ENCODE results near the gene DHRSX.

DNA sequence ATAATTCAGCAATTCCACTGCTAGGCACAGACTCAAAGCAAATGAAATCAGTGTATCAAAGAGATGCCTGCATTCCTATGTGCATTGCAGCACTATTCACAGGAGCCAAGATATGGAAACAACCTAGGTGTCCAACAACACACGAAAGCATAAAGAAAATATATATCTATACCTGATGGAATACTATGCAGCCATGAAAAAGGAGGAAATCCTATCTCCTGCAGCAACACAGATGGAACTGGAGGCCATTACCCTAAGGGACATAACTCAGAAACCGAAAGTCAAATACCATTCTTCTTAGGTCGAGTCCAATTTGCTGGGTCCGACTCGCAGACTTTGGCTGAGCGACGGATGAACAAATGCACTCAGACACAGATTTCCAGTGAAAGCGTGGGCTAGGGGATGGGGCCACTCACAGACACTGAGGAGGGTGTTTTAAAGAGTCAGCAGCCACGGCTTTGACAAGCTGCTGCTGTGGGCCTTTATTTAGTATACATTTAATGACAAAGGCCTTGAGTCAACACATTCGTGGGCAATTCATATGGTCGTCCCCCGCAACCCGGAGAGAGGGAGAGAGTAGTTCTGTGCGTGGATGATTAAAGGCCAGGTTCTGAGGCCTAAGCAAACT is 93.8 kb downstream of the DHRSX start:
- TF ChIP-seq, protein P1, sequence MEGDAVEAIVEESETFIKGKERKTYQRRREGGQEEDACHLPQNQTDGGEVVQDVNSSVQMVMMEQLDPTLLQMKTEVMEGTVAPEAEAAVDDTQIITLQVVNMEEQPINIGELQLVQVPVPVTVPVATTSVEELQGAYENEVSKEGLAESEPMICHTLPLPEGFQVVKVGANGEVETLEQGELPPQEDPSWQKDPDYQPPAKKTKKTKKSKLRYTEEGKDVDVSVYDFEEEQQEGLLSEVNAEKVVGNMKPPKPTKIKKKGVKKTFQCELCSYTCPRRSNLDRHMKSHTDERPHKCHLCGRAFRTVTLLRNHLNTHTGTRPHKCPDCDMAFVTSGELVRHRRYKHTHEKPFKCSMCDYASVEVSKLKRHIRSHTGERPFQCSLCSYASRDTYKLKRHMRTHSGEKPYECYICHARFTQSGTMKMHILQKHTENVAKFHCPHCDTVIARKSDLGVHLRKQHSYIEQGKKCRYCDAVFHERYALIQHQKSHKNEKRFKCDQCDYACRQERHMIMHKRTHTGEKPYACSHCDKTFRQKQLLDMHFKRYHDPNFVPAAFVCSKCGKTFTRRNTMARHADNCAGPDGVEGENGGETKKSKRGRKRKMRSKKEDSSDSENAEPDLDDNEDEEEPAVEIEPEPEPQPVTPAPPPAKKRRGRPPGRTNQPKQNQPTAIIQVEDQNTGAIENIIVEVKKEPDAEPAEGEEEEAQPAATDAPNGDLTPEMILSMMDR (IDR thresholded peaks at IDR 0.05): no peak
- no peak for TF ChIP-seq POLR2A (IDR thresholded peaks at IDR 0.05)

Measured in thyroid gland (tissue), 4 donors.